ENCODE data around the gene ACSL6. TPM values are rescaled to one million over a fixed set of nuclear protein-coding genes. Genes with fewer than 3 reads are reported as not detected.

The ACSL6 gene
- total RNA-seq, 1 donor from 2014 or later, result 3.1 TPM

DNA sequence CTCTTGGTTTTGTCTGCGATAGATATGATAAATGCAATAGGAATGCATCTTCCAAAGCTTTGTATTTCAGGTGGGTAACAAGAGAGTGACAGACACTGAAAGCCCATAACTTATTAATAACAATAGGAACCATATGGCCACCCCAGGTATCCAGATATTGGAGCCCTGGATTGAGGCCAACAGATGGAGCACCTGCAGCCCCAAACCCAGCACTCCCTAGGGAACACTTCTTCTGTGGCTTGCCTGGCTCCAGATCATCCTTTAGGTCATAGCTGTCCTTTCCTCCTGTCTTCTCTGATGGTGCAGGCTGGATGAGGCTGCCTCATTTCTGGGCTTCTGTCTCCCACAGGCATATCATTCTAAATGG is 44.0 kb upstream of the ACSL6 start:
- Histone ChIP-seq H3K36me3 (ENCODE audit: control insufficient read depth in 3 of 3, insufficient read depth in 3 of 3, low read length in 3 of 3) (no peaks in the 10 kb centered on the region), H3K4me1 (ENCODE audit: control insufficient read depth in 3 of 3, insufficient read depth in 3 of 3, low read length in 3 of 3) (no peaks in the 10 kb centered on the region), H3K27me3 (ENCODE audit: control insufficient read depth in 3 of 3, insufficient read depth in 3 of 3, low read length in 3 of 3) (peaks cover 0 to 3% (median 0%) of the 10 kb centered on the region in 3 donors), H3K27ac (ENCODE audit: low read depth, low read length) (no peak overlapping the region), H3K9me3 (ENCODE audit: control insufficient read depth in 3 of 3, low read length in 3 of 3) (no peaks in the 10 kb centered on the region), H3K9ac (ENCODE audit: low read depth in 1 of 3, low read length in 3 of 3) (no peak overlapping the region), H3K4me3 (ENCODE audit: low read length in 3 of 3) (no peak overlapping the region)

DNA sequence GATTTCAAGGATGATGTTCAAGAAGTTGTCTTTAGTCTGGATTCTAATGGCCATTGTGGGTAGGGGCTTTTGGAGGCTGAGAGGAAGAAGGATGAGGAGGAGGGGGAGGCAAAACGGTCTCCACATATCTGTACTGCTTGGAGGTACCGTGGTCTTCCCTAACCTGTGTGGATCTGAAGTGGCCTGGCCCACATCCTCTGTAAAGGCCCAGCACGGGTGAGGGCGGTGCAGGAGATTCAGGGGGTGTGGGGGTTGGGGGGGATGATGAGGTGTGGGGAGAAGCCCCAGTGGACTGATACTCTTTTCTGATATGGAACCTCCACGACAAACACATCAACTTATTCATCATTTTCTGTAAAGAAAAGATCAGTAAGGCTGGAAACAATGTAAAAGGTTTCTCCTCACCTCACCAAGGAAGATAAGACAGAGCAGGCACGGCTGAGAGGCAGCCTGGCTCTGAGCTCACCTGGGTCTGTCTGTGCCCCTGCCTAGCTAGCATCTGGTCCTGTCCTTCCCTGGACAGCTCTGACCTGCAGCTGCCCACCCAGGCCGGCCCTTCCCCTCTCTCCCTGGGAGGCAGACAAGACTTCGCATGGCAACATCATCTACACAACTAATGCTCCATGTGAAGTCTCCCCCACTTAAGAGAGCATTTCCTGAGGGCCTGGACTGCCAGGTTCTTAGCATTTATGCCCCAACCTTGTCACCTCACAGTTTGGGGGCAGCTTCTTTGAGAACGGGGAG is 43.4 kb upstream of the ACSL6 start:
- no peaks in the 10 kb centered on the region for H3K9me3 ChIP-seq (ENCODE audit: control insufficient read depth in 3 of 3, low read length in 3 of 3)
- H3K9ac ChIP-seq (ENCODE audit: low read depth in 1 of 3, low read length in 3 of 3), result no peak overlapping the region
- peaks cover 0 to 5% (median 0%) of the 10 kb centered on the region in 3 donors for H3K27me3 ChIP-seq (ENCODE audit: control insufficient read depth in 3 of 3, insufficient read depth in 3 of 3, low read length in 3 of 3)
- H3K4me1 ChIP-seq (ENCODE audit: control insufficient read depth in 3 of 3, insufficient read depth in 3 of 3, low read length in 3 of 3), result no peaks in the 10 kb centered on the region
- no peaks in the 10 kb centered on the region for H3K36me3 ChIP-seq (ENCODE audit: control insufficient read depth in 3 of 3, insufficient read depth in 3 of 3, low read length in 3 of 3)
- no peak overlapping the region for H3K27ac ChIP-seq (ENCODE audit: low read depth, low read length)
- H3K4me3 ChIP-seq (ENCODE audit: low read length in 3 of 3), result no peak overlapping the region

DNA sequence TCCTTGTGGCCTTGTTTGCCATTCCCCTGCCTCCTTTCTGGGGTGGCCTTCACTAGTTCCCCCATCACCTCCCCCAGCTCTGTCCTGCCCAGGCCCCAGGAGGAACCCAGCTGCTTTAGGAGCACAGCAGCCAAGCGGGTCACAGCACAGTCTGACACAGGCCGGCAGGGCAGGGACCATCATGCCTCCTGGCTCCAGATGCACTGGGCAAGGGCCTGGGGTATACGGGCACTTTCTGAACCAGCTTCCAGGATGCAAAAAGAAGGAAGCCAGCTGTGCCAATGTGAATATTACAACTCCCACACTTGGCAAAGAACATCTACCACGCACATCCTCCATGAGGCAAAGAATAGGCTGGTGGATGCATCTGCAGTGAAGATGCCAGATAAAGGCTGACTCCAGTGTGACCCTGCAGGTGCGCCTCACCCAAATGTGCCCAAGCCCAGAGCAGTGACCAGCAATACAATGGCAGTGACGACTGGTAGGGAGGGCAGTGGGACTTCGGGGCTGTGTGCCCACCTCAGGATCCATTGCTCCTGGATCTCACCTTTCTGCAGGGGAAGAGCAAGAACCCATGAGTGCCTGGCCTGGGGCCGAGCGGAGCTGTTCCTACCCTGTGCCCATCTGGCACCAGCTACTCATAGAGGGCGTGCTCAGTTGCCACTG is 42.7 kb upstream of the ACSL6 start:
- Histone ChIP-seq H3K27me3 (ENCODE audit: control insufficient read depth in 3 of 3, insufficient read depth in 3 of 3, low read length in 3 of 3) (peaks cover 0 to 5% (median 0%) of the 10 kb centered on the region in 3 donors), H3K27ac (ENCODE audit: low read depth, low read length) (no peak overlapping the region), H3K9me3 (ENCODE audit: control insufficient read depth in 3 of 3, low read length in 3 of 3) (no peaks in the 10 kb centered on the region), H3K4me1 (ENCODE audit: control insufficient read depth in 3 of 3, insufficient read depth in 3 of 3, low read length in 3 of 3) (no peaks in the 10 kb centered on the region), H3K4me3 (ENCODE audit: low read length in 3 of 3) (no peak overlapping the region), H3K9ac (ENCODE audit: low read depth in 1 of 3, low read length in 3 of 3) (no peak overlapping the region), H3K36me3 (ENCODE audit: control insufficient read depth in 3 of 3, insufficient read depth in 3 of 3, low read length in 3 of 3) (no peaks in the 10 kb centered on the region)

DNA sequence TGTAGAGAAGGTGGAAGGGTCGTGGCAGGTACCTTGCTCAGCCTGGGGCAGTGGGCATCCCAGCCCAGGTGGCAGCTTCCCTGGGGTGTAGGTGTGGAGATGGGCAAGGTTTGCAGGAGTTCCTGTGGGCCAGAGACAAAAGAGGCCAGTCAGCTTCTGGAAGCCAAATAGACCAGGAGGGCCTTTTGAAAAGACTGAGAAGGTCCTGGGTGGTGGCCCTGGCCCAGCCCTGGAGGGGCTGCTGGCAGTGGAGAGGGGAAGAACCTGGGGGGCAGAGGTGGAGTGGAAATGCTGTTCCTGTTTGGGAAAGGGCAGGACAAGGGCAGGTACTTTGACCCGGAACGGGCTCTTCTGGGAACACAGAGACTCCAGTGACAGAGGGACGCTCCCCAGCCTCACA is 42.0 kb upstream of the ACSL6 start:
- Histone ChIP-seq H3K27ac (ENCODE audit: low read depth, low read length) (no peak overlapping the region), H3K4me1 (ENCODE audit: control insufficient read depth in 3 of 3, insufficient read depth in 3 of 3, low read length in 3 of 3) (no peaks in the 10 kb centered on the region), H3K4me3 (ENCODE audit: low read length in 3 of 3) (no peak overlapping the region), H3K27me3 (ENCODE audit: control insufficient read depth in 3 of 3, insufficient read depth in 3 of 3, low read length in 3 of 3) (peaks cover 0 to 5% (median 0%) of the 10 kb centered on the region in 3 donors), H3K9ac (ENCODE audit: low read depth in 1 of 3, low read length in 3 of 3) (no peak overlapping the region), H3K9me3 (ENCODE audit: control insufficient read depth in 3 of 3, low read length in 3 of 3) (no peaks in the 10 kb centered on the region), H3K36me3 (ENCODE audit: control insufficient read depth in 3 of 3, insufficient read depth in 3 of 3, low read length in 3 of 3) (no peaks in the 10 kb centered on the region)

DNA sequence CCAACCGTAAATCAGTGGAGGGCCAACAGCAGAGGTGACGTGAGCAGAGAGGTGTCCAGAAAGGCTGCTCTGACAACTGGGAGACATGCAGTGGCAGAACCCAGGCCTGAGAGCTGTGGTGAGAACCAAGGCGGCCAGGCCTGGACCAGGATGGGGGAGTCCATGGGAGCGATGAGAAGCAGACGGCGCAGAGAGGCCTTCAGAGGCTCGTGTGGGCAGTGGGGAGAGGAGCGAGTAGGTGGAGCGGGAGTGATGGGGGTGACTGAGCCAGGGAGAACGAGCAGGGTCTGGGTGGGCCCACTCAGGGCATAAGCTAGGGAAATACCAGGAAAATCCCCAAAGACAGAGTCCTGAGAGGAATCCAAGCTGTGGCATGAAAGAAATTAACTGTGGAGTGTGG is 41.1 kb upstream of the ACSL6 start:
- Histone ChIP-seq H3K27ac (ENCODE audit: low read depth, low read length) (no peak overlapping the region), H3K36me3 (ENCODE audit: control insufficient read depth in 3 of 3, insufficient read depth in 3 of 3, low read length in 3 of 3) (no peaks in the 10 kb centered on the region), H3K4me3 (ENCODE audit: low read length in 3 of 3) (no peak overlapping the region), H3K27me3 (ENCODE audit: control insufficient read depth in 3 of 3, insufficient read depth in 3 of 3, low read length in 3 of 3) (peaks cover 0 to 5% (median 0%) of the 10 kb centered on the region in 3 donors), H3K9ac (ENCODE audit: low read depth in 1 of 3, low read length in 3 of 3) (no peak overlapping the region), H3K4me1 (ENCODE audit: control insufficient read depth in 3 of 3, insufficient read depth in 3 of 3, low read length in 3 of 3) (no peaks in the 10 kb centered on the region), H3K9me3 (ENCODE audit: control insufficient read depth in 3 of 3, low read length in 3 of 3) (no peaks in the 10 kb centered on the region)

DNA sequence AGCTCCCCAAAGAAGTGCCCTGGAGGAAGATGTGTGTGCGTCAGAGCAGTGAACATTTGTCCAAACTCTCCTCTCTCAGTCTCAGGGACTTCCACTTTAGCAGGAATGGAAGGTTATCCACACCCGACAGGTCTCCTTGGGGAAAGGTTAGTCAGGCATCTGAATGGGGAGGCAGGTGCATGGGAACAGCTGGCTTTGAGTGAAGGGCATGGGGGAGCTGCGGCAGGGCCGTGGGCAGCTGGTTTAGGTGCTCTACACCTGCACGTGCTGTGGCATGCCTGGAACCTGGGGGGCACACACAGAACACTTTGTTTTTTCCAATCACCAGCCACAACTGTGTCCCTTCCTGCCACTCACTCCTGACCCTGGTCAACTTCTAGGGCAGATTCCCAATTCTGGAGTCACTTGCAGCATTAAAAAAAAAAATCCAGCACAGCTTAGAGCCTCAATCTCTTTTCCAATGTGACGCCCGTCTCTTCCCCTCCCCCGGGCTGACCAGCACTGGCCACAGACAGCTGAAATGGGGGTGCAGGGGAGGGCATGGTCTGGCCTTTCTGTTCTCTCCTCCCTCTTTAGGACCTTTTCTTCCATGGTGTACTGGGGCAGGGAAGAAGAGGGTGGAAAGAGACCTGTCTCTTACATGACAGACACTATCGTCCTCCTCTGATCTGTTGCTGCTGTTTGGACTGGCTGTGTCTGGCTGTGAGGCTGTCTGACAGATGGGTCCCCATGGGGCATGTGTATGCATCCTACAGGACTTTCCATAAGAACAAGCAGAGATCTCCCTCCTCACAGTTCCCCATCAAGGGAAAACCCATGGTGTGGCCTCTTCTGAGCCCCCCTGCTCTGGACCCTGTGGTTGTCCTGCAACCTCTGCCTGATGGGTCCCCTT is 39.4 kb upstream of the ACSL6 start:
- H3K9me3 ChIP-seq (ENCODE audit: control insufficient read depth in 3 of 3, low read length in 3 of 3), result no peaks in the 10 kb centered on the region
- no peaks in the 10 kb centered on the region for H3K36me3 ChIP-seq (ENCODE audit: control insufficient read depth in 3 of 3, insufficient read depth in 3 of 3, low read length in 3 of 3)
- peaks cover 0 to 5% (median 0%) of the 10 kb centered on the region in 3 donors for H3K27me3 ChIP-seq (ENCODE audit: control insufficient read depth in 3 of 3, insufficient read depth in 3 of 3, low read length in 3 of 3)
- no peak overlapping the region for H3K27ac ChIP-seq (ENCODE audit: low read depth, low read length)
- H3K4me1 ChIP-seq (ENCODE audit: control insufficient read depth in 3 of 3, insufficient read depth in 3 of 3, low read length in 3 of 3), result no peaks in the 10 kb centered on the region
- H3K9ac ChIP-seq (ENCODE audit: low read depth in 1 of 3, low read length in 3 of 3), result no peak overlapping the region
- no peak overlapping the region for H3K4me3 ChIP-seq (ENCODE audit: low read length in 3 of 3)

DNA sequence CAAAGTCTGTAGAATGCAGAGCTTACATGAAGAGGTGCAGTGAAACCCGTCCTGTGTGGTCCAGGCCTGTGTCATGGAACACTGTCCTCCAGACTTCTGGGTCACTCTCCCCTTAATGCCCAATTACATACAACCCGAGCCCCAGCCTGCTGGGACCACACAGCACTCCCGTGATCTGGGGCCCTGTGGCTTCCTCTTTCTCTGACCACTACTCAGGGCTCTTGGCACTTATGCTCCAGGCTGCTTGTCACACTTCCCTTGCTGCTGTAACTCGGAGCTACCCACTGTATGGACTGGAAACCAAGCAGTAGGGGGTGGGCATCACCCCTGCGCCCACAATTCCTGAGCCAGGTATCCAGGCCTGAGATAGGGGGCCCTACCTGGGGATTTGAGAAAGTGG is 38.7 kb upstream of the ACSL6 start:
- H3K36me3 ChIP-seq (ENCODE audit: control insufficient read depth in 3 of 3, insufficient read depth in 3 of 3, low read length in 3 of 3), result no peaks in the 10 kb centered on the region
- H3K4me3 ChIP-seq (ENCODE audit: low read length in 3 of 3), result no peak overlapping the region
- no peaks in the 10 kb centered on the region for H3K4me1 ChIP-seq (ENCODE audit: control insufficient read depth in 3 of 3, insufficient read depth in 3 of 3, low read length in 3 of 3)

DNA sequence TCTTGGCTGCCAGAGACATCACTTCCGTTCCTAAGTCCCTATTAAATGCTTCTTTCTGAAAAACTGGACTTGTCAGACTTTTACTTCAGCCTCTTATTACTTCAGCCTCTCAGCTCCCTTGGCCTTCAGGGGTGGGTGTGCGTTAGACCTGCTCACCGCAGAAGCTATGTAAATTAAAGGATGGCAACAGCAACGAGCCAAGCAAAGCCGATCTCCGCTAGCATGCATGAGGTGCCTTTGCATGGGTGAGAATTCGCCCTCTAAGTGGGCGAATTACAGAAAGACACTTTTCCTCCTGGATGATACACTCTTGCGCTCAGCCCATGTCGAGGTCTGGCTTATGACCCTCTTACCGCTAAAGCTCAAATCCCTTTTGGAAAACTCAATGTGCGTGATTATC is 38.1 kb upstream of the ACSL6 start:
- Histone ChIP-seq H3K4me1 (ENCODE audit: control insufficient read depth in 3 of 3, insufficient read depth in 3 of 3, low read length in 3 of 3) (no peaks in the 10 kb centered on the region), H3K9ac (ENCODE audit: low read depth in 1 of 3, low read length in 3 of 3) (no peak overlapping the region), H3K27me3 (ENCODE audit: control insufficient read depth in 3 of 3, insufficient read depth in 3 of 3, low read length in 3 of 3) (peaks cover 0 to 5% (median 0%) of the 10 kb centered on the region in 3 donors), H3K36me3 (ENCODE audit: control insufficient read depth in 3 of 3, insufficient read depth in 3 of 3, low read length in 3 of 3) (no peaks in the 10 kb centered on the region), H3K4me3 (ENCODE audit: low read length in 3 of 3) (no peak overlapping the region), H3K27ac (ENCODE audit: low read depth, low read length) (no peak overlapping the region), H3K9me3 (ENCODE audit: control insufficient read depth in 3 of 3, low read length in 3 of 3) (no peaks in the 10 kb centered on the region)

More for the DNA sequence above, 38.7 kb upstream of the ACSL6 start:
- no peak overlapping the region for H3K27ac ChIP-seq (ENCODE audit: low read depth, low read length)
- no peaks in the 10 kb centered on the region for H3K9me3 ChIP-seq (ENCODE audit: control insufficient read depth in 3 of 3, low read length in 3 of 3)
- no peak overlapping the region for H3K9ac ChIP-seq (ENCODE audit: low read depth in 1 of 3, low read length in 3 of 3)
- H3K27me3 ChIP-seq (ENCODE audit: control insufficient read depth in 3 of 3, insufficient read depth in 3 of 3, low read length in 3 of 3), result peaks cover 0 to 5% (median 0%) of the 10 kb centered on the region in 3 donors

DNA sequence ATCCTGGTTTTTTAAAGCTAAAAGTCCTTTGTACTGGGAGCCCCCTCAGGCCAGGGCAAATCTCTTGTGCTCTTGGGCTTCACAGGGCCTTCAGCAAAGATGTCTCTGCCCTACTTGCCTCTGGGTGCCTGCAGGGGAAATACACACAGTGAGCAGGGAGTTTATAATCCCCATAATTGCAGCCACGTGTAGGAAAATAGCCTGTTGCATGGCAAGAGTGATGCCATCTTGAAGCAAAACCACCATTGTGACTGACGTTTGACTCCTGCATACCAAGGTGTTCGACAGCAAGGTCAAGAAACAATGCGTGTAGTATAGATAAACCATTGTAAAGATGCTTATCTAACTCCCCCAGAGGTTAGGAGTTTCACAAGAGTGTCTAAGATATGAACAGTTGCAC is 37.6 kb upstream of the ACSL6 start:
- peaks cover 0 to 5% (median 0%) of the 10 kb centered on the region in 3 donors for H3K27me3 ChIP-seq (ENCODE audit: control insufficient read depth in 3 of 3, insufficient read depth in 3 of 3, low read length in 3 of 3)

More for the DNA sequence above, 37.6 kb upstream of the ACSL6 start:
- no peaks in the 10 kb centered on the region for H3K36me3 ChIP-seq (ENCODE audit: control insufficient read depth in 3 of 3, insufficient read depth in 3 of 3, low read length in 3 of 3)
- H3K9me3 ChIP-seq (ENCODE audit: control insufficient read depth in 3 of 3, low read length in 3 of 3), result no peaks in the 10 kb centered on the region
- H3K4me3 ChIP-seq (ENCODE audit: low read length in 3 of 3), result no peak overlapping the region
- H3K27ac ChIP-seq (ENCODE audit: low read depth, low read length), result no peak overlapping the region
- H3K4me1 ChIP-seq (ENCODE audit: control insufficient read depth in 3 of 3, insufficient read depth in 3 of 3, low read length in 3 of 3), result no peaks in the 10 kb centered on the region
- no peak overlapping the region for H3K9ac ChIP-seq (ENCODE audit: low read depth in 1 of 3, low read length in 3 of 3)

Data from skeletal muscle tissue (tissue), 4 donors.